CD4-positive, alpha-beta T cell treated with Interleukin-4 for 1 hour (primary cell): ENCODE results near the gene CDH4.

Experiments used
- DNase-seq, 2 donors: peaks; one replicate each; pipeline ENCODE4 v3.0.0-alpha.2; 2020 to 2022

Gene CDH4

GRCh38 chr20:61543931-61544745 is 292.1 kb downstream of the CDH4 start:
- DNase-seq: no peak

GRCh38 chr20:61544910-61545889 is 293.1 kb downstream of the CDH4 start:
- DNase-seq: no peak

DNA sequence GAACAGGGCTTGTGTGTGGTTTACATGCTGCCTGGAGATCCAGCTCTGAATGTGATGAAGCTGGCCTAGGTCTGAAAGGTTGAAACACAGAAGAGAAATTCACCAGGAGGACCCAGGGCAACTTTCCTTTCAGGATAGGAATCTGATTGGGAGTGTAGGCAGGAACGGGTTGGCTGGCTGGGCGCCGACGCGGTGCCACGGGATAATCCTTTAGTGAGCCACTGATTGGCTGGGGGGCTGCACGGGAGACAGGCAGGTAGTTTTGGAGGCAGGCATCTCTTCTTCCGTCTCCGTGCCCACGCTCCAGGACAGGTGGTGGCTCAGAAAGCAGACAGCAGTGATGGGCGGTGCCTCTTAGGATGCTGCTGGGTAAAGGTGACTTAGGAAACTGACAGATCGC is 294.6 kb downstream of the CDH4 start:
- DNase-seq: no peak

- no peak for DNase-seq
Measured at GRCh38 chr20:61548069-61548468, 296.0 kb downstream of the CDH4 start.

GRCh38 chr20:61549865-61550264 is 297.8 kb downstream of the CDH4 start:
- DNase-seq: no peak

GRCh38 chr20:61551401-61551800 is 299.3 kb downstream of the CDH4 start:
- DNase-seq: no peak

GRCh38 chr20:61554617-61555016 is 302.6 kb downstream of the CDH4 start:
- no peak for DNase-seq

DNA sequence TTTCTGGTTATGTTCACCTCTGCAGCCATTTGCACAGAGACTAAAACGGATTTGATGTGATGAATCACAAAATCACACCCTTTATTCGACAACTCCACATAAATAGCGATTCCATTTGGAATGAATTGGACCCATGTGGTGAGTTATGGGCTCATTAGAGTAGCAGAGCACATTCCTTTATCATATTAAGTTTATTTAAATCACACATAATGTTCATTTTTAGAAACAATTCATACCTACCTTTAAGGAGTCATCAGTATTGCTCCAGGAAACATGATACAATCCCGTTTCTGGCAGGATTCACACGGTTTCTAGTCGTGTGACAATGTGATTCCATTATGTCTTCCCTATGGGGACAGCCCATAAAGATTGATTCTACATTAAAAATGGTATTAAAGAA is 303.5 kb downstream of the CDH4 start:
- DNase-seq: no peak

- no peak for DNase-seq
Measured at GRCh38 chr20:61556111-61556510, 304.1 kb downstream of the CDH4 start.

DNA sequence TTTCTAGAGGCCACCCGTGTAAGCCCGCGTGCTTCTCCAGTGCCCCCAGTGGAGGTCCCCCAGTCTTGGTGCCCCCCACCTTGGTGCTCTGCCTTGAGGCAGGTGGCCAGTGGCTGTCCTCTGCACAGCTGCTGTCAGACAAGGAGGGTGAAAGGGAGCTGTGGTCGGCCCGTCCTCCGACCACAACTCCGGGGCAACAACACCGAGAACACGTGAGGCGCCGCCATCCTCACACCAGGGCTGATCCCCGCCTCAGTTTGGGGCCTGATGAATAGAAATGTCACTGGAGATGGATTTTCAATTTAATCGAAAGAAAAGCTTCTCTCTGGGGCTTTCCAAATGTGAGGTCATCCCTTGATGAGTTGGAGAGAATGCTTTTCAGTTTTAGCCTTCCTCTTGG is 304.6 kb downstream of the CDH4 start:
- DNase-seq: no peak

GRCh38 chr20:61557621-61558020 is 305.6 kb downstream of the CDH4 start:
- DNase-seq: no peak

DNA sequence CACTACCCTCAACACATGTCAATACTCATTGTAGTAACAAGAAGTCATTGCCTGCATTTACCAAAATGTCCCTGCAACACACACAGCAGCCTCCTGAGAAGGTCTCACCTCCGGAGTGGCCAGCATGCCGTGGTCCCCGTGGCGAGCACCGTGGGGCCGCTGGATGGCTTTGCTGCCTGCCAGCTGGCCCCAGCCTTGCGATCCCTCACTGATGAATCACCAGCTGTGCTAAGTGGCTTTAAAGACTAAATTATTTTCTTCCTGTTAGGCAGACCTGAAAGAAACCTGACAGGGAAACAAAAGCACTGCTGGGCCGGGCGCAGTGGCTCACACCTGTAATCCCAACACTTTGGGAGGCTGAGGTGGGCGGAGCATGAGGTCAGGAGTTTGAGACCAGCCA is 306.7 kb downstream of the CDH4 start:
- no peak for DNase-seq

DNA sequence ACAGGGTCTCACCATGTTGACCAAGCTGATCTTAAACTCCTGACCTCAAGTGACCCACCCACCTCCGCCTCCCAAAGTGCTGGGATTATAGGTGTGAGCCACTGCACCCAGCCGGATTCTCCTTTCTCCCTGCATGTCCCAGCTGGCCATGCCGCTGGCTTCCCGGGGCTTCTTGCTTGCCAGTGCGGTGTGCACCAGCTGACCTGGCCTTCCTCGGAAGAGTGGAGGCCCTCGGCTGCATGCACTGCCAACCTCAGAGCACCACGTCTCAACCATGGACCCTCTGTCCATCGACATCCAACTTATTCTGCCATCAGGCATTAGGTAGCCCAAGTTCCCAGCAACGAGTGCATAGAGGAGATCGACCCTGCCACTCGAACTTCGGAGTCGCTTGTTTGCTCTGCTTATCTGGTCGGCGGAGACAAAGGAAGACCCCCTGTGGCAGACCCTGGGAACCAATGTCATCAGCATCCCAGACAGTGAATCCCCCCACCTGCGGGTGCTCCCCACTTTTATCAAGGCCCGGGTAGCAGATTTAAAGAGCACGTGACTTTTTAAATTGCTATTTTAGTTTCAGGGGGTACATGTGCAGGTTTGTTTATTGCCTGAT is 307.8 kb downstream of the CDH4 start:
- DNase-seq: no peak

- DNase-seq: no peak
Measured at GRCh38 chr20:61560361-61560853, 308.3 kb downstream of the CDH4 start.

- no peak for DNase-seq
Measured at GRCh38 chr20:61561111-61561830, 309.2 kb downstream of the CDH4 start.

- DNase-seq: no peak
Measured at GRCh38 chr20:61562491-61562890, 310.4 kb downstream of the CDH4 start.

DNA sequence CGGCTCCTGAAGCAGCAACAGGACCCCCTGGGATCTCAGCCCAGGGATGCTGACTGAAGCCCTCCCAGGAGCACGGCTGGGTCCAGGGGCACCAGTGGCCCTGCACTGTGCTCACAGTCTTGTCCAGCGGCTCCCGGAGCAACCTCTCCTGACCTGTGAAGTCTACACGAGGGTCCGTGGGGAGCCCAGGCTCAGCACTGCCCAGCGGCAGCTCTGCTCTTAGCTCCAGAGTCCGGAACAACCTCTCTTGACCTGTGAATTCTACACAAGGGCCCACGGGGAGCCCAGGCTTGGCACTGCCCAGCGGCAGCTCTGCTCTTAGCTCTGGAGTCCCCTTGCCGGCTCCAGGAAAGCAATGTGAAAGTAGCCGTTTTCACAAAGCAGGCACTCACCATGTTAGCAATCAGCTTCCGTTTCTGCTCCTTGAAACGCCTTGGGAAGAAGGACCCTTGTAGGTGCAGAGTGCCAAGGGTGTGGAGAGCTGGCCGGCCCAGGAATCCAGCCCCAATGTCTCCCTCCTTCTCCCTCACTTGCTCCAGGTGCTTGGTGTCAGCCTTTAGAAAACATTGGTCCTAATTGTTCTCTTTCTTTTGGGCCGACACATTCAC is 310.9 kb downstream of the CDH4 start:
- no peak for DNase-seq

GRCh38 chr20:61564628-61565027 is 312.6 kb downstream of the CDH4 start:
- DNase-seq: no peak

DNA sequence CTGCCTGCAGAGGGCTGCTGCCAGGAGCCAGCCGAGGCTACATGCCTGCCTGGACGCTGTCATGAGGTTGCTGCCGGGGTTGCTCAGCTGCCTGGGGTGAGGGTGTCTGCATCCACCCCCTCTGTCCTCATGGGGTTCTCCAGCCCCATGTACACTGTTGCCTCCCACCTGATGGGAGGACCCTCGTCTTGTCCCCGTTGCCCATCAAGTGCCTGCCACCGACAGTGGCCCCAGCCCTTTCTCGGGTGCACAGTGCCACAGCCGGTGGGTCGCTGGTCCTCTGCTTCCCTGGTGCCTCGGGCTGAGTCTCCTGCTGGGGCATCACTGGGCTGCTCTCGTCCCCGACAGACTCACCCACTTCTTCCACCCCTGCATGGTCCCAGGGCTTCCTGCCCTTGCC is 313.7 kb downstream of the CDH4 start:
- DNase-seq: no peak

GRCh38 chr20:61566691-61567090 is 314.6 kb downstream of the CDH4 start:
- DNase-seq: no peak

DNA sequence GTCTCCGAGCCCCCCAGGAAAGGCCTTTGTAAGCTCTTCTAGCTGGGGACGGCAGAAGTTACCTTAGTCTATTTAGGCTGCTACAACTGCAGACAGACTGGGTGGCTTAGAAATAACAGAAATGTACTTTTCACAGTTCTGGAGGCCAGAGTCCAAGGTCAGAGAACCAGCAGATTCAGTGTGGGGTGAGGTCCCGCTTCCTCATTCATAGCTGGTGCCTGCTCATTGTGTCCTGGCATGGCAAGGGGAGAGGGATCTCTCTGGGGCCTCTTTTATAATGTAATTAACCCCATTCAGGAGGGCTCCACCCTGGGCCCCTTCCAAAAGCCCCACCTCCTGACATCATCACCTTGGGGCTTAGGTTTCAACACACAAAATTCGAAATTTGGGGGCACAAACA is 315.1 kb downstream of the CDH4 start:
- no peak for DNase-seq

GRCh38 chr20:61569825-61570224 is 317.8 kb downstream of the CDH4 start:
- no peak for DNase-seq
